Fibroblast of villous mesenchyme (primary cell): Measurements from ENCODE around the gene NUDCD2. TPM values are rescaled to one million over a fixed set of nuclear protein-coding genes. Genes with fewer than 3 reads are reported as not detected.
"Not testable (repeated sequence)": the region's sequence is repeated elsewhere in the genome, so short reads cannot be mapped to it uniquely, and the experiment has no call there.

ENCODE experiments used
- DNase-seq: peaks from one replicate; pipeline ENCODE4 v3.0.0-alpha.2; 2010; ENCODE audit warnings: low read depth
- H3K4me3 ChIP-seq: 2 replicates; pipeline ENCODE4 v1.5.1; 2011; ENCODE audit warnings: low read depth, mild to moderate bottlenecking, low read length
- small RNA-seq: library from RNA; depleted of rRNA; stranded (forward); fragments of <200 nt; gene quantifications from one replicate; pipeline ENCODE3, GENCODE V24; 2012
- total RNA-seq: library from RNA; depleted of rRNA; stranded (reverse); fragments of >200 nt; gene quantifications from 2 replicates; pipeline ENCODE4 v1.2.3, GENCODE V29; 2012
- TF ChIP-seq, protein P1 (sequence below): IDR thresholded peaks from 2 replicates; pipeline ENCODE4 v1.5.1; 2012; ENCODE audit warnings: low read depth, mild to moderate bottlenecking, low read length; ENCODE audit not compliant: insufficient read depth

The NUDCD2 gene
- total RNA-seq, 1 donor: 7.8 TPM

DNA sequence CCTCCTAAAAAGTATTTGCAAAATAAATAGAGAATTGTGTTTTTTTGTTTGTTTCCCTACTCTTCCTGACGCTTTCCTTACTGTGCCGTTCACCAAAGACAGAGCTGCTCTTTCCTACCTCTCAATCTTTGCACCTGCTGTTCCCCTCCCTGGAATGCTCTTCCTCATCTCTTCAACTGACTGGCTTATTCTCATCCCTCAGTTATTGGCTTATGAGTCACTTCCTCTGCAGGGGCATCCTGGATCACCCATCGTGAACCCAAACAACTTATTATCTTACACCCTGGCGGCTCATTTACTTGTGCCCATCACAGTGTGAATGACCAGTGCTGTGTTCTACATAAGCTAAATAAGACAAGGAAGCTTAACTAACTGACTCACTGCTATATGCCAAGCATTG lies 58.6 kb downstream of the NUDCD2 start:
- no peak overlapping the region for H3K4me3 ChIP-seq
- DNase-seq: no peak
- TF ChIP-seq, protein P1, sequence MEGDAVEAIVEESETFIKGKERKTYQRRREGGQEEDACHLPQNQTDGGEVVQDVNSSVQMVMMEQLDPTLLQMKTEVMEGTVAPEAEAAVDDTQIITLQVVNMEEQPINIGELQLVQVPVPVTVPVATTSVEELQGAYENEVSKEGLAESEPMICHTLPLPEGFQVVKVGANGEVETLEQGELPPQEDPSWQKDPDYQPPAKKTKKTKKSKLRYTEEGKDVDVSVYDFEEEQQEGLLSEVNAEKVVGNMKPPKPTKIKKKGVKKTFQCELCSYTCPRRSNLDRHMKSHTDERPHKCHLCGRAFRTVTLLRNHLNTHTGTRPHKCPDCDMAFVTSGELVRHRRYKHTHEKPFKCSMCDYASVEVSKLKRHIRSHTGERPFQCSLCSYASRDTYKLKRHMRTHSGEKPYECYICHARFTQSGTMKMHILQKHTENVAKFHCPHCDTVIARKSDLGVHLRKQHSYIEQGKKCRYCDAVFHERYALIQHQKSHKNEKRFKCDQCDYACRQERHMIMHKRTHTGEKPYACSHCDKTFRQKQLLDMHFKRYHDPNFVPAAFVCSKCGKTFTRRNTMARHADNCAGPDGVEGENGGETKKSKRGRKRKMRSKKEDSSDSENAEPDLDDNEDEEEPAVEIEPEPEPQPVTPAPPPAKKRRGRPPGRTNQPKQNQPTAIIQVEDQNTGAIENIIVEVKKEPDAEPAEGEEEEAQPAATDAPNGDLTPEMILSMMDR: no peak

DNA sequence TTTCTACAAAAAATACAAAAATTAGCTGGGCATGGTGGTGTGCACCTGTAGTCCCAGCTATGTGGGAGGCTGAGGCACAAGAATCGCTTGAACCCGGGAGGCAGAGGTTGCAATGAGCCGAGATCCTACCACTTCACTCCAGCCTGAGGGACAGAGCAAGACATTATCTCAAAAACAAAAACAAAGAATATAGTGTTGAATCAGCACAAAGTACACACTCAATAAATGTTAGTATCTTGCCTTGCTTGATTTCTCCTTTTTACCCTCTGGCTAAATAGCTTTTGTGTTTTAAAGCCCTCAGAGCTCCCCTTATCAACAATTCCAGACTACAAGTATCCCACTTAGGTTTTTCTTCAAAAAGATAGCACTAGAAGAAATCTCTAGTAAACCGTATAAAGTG lies 60.0 kb downstream of the NUDCD2 start:
- no peak for DNase-seq
- TF ChIP-seq, protein P1: no peak
- no peak overlapping the region for H3K4me3 ChIP-seq

DNA sequence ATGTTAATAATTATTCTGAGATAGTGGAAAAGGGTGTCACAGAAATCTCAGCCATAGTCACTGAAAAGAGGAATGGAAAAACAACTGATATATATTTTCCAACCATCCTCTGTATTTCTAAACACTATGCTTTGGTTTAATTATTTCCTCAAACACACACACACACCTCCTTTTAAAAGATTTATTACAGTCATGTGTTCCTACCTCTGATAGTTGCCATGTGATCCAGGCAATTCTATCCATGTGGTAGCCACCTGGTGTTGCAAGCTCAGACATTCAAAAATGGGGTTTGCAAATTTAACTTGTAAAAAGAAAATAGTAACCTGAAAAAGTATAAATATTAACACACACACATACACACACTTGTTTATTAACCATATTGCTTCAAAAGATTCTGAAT lies 62.5 kb downstream of the NUDCD2 start:
- TF ChIP-seq, protein P1: no peak
- no peak overlapping the region for H3K4me3 ChIP-seq
- DNase-seq: no peak

DNA sequence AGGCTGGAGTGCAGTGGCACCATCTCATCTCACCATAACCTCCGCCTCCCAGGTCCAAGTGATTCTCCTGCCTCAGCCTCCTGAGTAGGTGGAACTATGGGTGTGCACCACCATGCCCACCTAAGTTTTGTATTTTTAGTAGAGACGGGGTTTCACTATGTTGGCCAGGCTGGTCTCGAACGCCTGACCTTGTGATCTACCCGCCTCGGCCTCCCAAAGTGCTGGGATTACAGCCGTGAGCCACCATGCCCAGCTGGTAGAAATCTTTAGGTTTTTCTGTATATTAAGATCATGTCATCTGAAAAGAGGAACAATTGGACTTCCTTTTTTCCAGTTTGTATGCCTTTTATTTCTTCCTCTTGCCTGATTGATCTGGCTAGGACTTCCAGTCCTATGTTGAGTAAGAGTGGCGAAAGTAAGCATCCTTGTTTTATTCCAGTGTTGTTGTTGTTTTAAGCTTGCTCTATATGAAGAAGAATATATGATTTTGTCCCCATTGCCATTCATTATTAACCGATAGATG lies 63.0 kb downstream of the NUDCD2 start:
- not testable (repeated sequence) for H3K4me3 ChIP-seq, DNase-seq

Small RNAs within 50 kb of the gene (small RNA-seq; reads per million reads assigned to genes)
- gene AC008723.1: not detected

Other genes with a start within 250 kb of the NUDCD2 start
- 228 and 319 TPM in 2 replicates for gene CCNG1, start 22.5 kb downstream of the NUDCD2 start, total RNA-seq
- 10.0 and 32.8 TPM in 2 replicates for gene HMMR, start 530 bp upstream of the NUDCD2 start, total RNA-seq
- gene MAT2B, start 45.5 kb upstream of the NUDCD2 start, total RNA-seq: 38.7 and 73.0 TPM in 2 replicates